H4 (cell line): ENCODE data around the gene GSTK1. TPM values are rescaled to one million over a fixed set of nuclear protein-coding genes. Genes with fewer than 3 reads are reported as not detected.
"Not testable (repeated sequence)": the region's sequence is repeated elsewhere in the genome, so short reads cannot be mapped to it uniquely, and the experiment has no call there.

ENCODE experiments used
- DNase-seq: peaks from one replicate; pipeline ENCODE4 v3.0.0-alpha.2; 2015; ENCODE audit warnings: low spot score
- total RNA-seq: library from RNA; depleted of rRNA; stranded (reverse); fragments of >200 nt; shearing (Covaris generic); gene quantifications from 2 replicates; pipeline ENCODE4 v1.2.3, GENCODE V29; 2014; rRNA removed

The GSTK1 gene
- total RNA-seq = 117 and 152 TPM in 2 replicates

GRCh38 chr7:143263266-143264195 is at the start of gene GSTK1:
TSS of gene GSTK1 (plus strand) at chr7:143263441. CDS start at chr7:143263514, 73 bp downstream.
- peak; percentile 66 for DNase-seq

GRCh38 chr7:143213478-143213877 is 49.8 kb upstream of the GSTK1 start:
- DNase-seq = not testable (repeated sequence)

- peak; percentile 81 for DNase-seq
Measured at GRCh38 chr7:143214789-143215679, 48.2 kb upstream of the GSTK1 start.

- DNase-seq = no peak
Measured at GRCh38 chr7:143216151-143216550, 47.1 kb upstream of the GSTK1 start.

GRCh38 chr7:143216686-143217085 is 46.6 kb upstream of the GSTK1 start:
- no peak for DNase-seq

GRCh38 chr7:143217806-143218205 is 45.4 kb upstream of the GSTK1 start:
- DNase-seq = no peak

GRCh38 chr7:143221286-143221685 is 42.0 kb upstream of the GSTK1 start:
- no peak for DNase-seq

- DNase-seq = no peak
Measured at GRCh38 chr7:143221737-143222136, 41.5 kb upstream of the GSTK1 start, which contains the start of gene TAS2R40. TSS of gene TAS2R40 (plus strand) at chr7:143222037. CDS start at chr7:143222079, 42 bp downstream.

- DNase-seq = no peak
Measured at GRCh38 chr7:143222782-143223181, 40.5 kb upstream of the GSTK1 start.

GRCh38 chr7:143223784-143224183 is 39.5 kb upstream of the GSTK1 start:
- DNase-seq = no peak

- no peak for DNase-seq
Measured at GRCh38 chr7:143225047-143225446, 38.2 kb upstream of the GSTK1 start.

- DNase-seq = no peak
Measured at GRCh38 chr7:143227806-143228205, 35.4 kb upstream of the GSTK1 start.

- DNase-seq = no peak
Measured at GRCh38 chr7:143229054-143229790, 34.0 kb upstream of the GSTK1 start.

GRCh38 chr7:143230602-143231457 is 32.4 kb upstream of the GSTK1 start:
- DNase-seq = no peak

- DNase-seq = no peak
Measured at GRCh38 chr7:143233816-143234532, 29.3 kb upstream of the GSTK1 start.

- no peak for DNase-seq
Measured at GRCh38 chr7:143234533-143234875, 28.7 kb upstream of the GSTK1 start.

- no peak for DNase-seq
Measured at GRCh38 chr7:143235561-143235960, 27.7 kb upstream of the GSTK1 start.

- no peak for DNase-seq
Measured at GRCh38 chr7:143236408-143236990, 26.7 kb upstream of the GSTK1 start.

GRCh38 chr7:143237366-143237765 is 25.9 kb upstream of the GSTK1 start:
- DNase-seq = no peak
